Inferior parietal cortex (tissue), 1 donor: ENCODE data around the gene DENND6A.
"Not testable (repeated sequence)": the region's sequence is repeated elsewhere in the genome, so short reads cannot be mapped to it uniquely, and the experiment has no call there.

Experiments used
- DNase-seq: peaks from one replicate; pipeline ENCODE4 v3.0.0-alpha.2; 2016; ENCODE audit errors: extremely low spot score

The DENND6A gene, protein sequence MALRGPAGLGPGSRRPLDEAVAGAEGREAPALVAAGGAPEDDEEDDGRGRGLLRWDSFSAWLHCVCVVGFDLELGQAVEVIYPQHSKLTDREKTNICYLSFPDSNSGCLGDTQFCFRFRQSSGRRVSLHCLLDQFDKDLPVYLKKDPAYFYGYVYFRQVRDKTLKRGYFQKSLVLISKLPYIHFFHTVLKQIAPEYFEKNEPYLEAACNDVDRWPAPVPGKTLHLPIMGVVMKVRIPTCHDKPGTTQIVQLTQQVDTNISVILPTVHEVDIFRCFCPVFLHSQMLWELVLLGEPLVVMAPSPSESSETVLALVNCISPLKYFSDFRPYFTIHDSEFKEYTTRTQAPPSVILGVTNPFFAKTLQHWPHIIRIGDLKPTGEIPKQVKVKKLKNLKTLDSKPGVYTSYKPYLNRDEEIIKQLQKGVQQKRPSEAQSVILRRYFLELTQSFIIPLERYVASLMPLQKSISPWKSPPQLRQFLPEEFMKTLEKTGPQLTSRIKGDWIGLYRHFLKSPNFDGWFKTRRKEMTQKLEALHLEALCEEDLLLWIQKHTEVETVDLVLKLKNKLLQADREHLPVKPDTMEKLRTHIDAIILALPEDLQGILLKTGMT

DNA sequence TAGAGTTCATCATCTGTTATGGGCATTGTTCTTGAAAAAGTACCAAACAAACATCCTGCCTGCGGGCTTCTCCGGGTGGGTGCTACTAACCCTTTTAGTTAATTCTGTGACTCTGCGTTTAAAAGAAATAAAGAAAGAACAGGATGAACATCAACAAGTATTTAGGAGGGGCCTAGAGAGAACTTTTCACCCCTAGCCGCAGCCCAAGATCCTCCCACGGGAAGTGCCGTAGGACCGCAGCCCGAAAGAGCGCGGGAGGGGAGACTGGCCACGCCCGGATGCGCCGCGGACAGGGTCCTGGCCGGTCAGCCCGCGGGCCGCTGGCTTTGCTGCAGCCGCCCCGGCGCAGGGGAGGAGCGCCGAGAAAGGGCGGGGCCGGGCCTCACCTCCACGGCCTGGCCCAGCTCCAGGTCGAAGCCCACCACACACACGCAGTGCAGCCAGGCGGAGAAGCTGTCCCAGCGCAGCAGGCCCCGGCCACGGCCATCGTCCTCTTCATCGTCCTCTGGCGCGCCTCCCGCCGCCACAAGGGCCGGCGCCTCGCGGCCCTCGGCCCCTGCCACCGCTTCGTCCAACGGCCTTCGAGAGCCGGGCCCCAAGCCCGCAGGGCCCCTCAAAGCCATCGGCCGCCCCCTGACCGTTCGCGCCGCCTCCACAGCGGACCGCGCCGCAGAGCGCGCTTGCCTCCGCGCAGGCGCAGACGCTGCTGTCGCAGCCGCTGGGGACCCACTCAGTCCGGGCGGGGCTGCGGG lies at the start of gene DENND6A:
Gene DENND6A, minus strand, starts transcription at position 682 of the 752 bp plus-strand sequence. Its CDS starts 59 bp downstream, at position 623.
- DNase-seq, result peak; percentile 63

DNA sequence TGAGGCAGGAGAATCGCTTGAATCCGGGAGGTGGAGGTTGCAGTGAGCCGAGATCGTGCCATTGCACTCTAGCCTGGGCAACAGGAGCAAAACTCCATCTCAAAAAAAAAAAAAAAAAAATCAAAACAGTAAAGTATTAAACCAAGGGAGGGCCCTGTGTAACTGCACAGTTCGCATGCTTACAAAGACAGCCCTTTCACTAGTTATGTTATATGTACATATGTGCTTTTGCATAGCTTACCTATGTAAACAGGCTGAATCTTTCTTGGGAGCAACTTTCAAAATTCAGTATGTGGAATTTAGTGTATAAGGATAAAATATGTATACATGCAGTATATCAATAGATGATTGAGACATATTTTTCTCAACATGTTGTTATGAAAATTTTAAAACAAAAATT lies 47.1 kb upstream of the DENND6A start:
- no peak for DNase-seq

DNA sequence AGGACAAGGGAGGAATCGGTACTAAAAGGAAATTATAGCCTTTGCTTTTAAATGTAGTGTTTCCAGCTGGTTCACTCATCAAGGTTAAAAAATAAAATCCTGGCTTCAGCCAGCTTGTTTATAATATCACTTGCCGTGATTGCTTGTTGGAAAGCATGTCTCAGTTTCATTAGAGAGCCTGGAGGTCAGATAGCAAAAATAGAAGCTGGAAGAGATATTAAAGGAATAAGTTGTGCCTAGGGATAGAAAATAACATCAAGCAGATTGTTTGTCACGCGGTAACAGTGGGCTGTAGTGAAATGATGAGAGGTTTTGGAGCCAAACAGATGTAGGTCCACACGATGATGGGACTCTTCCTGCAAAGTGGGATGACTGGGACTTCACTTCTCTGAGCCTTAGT lies 45.5 kb upstream of the DENND6A start:
- DNase-seq, result no peak

GRCh38 chr3:57737840-57738239 lies 45.0 kb upstream of the DENND6A start:
- DNase-seq, result no peak

GRCh38 chr3:57735405-57735804 lies 42.5 kb upstream of the DENND6A start:
- no peak for DNase-seq

GRCh38 chr3:57733790-57734189 lies 40.9 kb upstream of the DENND6A start:
- DNase-seq, result no peak

GRCh38 chr3:57731311-57731710 lies 38.4 kb upstream of the DENND6A start:
- no peak for DNase-seq

- DNase-seq, result no peak
Observed at GRCh38 chr3:57730682-57731081, 37.8 kb upstream of the DENND6A start.

GRCh38 chr3:57729334-57730045 lies 36.6 kb upstream of the DENND6A start:
- no peak for DNase-seq

DNA sequence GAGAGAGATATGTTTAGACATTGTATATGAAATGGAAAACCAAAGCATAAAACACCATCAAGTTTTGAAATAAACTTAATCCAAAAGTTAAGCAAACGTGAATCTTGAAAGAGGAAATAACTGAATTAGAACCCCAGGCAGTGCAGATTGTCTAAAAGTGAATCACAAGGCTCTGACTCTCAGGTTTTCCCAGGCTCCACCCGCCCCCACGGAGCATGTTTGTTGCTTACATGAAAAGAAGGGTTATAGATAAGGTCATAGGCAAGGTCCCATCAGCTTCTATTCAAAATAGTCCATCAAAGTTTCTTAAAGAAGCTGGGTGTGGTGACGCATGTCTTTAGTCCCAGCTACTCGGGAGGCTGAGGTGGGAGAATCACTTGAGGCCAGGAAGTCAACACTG lies 34.2 kb upstream of the DENND6A start:
- DNase-seq, result no peak

- DNase-seq, result no peak
Observed at GRCh38 chr3:57726397-57726796, 33.5 kb upstream of the DENND6A start.

- no peak for DNase-seq
Observed at GRCh38 chr3:57718118-57718517, 25.2 kb upstream of the DENND6A start.

DNA sequence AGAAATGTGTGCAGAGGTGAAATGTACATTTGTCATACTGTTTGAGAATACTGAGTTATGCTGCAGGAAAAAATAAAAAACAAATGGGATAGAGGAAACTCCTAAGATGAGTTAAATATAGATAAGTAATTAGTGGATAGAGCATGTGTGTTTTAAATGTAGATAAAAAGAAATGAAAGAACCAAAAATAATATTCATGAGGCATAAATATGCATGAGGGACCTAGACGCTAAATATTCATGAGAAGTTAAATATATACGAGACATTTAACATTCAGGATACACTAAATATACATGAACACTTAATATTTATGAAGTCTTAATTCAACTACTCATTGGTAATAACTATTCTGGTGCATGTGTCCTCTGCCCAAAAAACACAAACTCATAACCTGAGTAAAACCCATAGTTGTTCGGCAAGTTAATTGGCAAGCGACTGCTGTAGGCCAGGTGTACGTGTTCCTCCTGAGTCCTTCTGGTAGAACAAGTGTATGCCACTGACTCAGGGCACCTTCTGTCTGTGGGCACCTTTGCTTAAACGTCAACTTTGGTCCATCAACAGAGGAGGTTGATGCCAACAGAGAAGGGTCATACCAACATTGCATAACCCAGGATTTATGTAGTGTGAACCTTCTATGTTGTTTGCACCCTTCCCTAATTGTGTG lies 24.5 kb upstream of the DENND6A start:
- no peak for DNase-seq

DNA sequence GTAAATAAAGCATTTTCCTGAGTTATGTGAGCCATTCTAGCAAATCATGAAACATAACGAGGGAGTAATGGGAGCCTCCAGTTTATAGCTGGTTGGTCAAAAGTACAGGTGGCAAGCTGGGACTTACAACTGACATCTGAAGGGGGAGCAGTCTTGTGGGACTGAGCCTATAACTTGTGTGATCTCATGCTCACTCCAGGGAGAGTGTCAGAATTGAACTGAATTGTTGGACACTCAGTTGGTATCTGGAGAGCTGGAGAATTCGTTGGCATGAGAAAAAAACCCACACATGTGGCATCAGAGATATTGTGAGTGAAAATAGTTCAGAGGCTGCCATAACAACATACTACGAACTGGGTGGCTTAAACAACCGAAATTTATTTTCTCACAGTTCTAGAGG lies 22.8 kb upstream of the DENND6A start:
- DNase-seq, result no peak

- DNase-seq, result no peak
Observed at GRCh38 chr3:57709559-57709958, 16.7 kb upstream of the DENND6A start.

DNA sequence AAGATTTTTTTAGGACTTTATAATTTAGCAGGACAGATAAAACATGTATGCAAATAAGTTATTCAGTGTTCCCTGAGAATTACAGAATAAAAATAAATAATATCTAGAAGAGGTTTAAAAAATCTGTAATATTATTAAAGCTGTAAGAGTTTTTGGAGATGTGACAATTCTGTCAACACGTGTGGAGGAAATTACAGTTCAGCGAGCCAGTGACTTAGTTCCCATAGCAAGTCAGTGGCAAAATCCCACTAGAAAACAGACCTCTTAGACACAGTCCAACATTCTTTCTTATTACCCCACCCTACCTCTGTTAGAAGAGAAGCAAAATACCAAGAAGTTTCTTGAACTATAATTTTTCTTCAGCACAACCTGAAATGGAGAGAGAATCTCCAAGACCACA lies 16.2 kb upstream of the DENND6A start:
- no peak for DNase-seq

DNA sequence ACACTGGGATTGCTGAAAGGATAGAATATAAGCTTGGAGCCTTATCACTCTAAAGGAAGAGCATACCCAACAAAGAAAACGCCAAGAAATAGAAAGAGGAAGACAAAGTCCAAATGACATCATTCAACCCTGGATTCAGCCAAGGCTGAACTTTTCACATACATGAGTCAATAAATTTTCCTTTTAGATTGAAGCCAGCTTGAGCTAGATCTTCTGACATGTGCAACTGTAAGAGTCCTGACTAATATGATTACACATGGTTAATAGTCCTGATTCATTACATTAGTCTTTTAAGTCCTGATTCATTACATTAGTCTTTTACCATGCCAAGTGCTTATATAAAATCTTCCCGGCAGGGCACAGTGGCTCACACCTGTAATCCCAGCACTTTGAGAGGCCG lies 13.6 kb upstream of the DENND6A start:
- DNase-seq, result no peak

DNA sequence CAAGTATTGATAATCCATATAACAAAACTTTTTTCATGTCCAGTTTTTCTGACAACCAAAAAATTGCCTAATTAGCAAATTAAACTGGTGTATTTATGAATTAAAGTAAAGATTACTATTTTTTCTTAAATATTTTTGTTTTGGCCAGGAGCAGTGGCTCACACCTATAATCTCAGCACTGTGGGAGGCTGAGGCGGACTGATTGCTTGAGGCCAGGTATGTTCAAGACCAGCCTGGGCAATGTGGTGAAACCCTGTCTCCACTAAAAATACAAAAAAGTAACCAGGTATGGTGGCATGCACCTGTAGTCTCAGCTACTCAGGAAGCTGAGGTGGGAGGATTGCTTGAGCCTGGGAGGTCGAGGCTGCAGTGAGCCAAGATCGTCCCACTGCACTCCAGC lies 12.5 kb upstream of the DENND6A start:
- not testable (repeated sequence) for DNase-seq

DNA sequence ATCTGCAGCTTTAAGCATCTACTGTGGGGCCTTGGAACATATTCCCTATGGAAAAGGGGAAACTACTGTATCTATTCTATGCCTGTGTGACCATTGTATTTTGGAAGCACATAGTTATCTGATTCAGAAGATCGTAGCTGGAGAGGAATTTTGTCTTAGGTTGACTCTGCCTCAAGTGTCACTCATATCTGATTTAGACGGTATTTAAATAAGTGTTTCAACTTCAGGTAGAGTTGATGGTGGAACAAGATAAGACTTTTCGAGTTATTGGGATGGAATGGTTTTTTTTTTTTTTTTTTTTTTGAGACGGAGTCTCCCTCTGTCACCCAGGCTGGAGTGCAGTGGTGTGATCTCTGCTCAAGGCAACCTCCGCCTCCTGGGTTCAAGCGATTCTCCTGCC lies 8.9 kb upstream of the DENND6A start:
- no peak for DNase-seq

- DNase-seq, result no peak
Observed at GRCh38 chr3:57700737-57701136, 7.9 kb upstream of the DENND6A start.

GRCh38 chr3:57699591-57699990 lies 6.7 kb upstream of the DENND6A start:
- no peak for DNase-seq
